ENCODE measurements around the gene SETD1A. TPM values are rescaled to one million over a fixed set of nuclear protein-coding genes. Genes with fewer than 3 reads are reported as not detected.

Gene SETD1A
- polyA plus RNA-seq, 2 donors: 6.8 to 9.6 TPM

DNA sequence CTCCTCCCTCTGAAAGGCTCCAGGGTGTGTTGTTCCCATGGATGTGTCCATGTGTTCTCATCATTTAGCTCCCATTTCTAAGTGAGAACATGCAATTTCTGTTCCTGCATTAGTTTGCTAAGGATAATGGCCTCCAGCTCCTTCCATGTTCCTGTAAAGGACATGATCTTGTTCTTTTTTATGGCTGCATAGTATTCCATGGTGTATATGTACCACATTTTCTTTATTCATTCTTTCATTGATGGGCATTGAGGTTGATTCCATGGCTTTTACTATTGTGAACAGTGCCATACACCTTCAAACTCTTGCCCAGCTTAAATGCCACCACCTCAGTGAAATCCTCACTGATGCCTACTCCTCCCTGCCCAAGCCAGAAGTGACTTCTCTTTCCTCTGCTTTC is 13.2 kb upstream of the SETD1A start:
- H3K27me3 ChIP-seq (ENCODE audit: control insufficient read depth in 1 of 2, insufficient read depth in 2 of 2, low read length in 2 of 2): no peaks in the 10 kb centered on the region
- H3K4me3 ChIP-seq (ENCODE audit: low read depth in 1 of 2, low read length in 2 of 2): no peak overlapping the region
- no peaks in the 10 kb centered on the region for H3K9me3 ChIP-seq (ENCODE audit: control insufficient read depth in 2 of 2, insufficient read depth in 1 of 2, low read depth in 1 of 2, low read length in 1 of 2)
- H3K36me3 ChIP-seq (ENCODE audit: control insufficient read depth in 2 of 2, insufficient read depth in 2 of 2, low read length in 1 of 2): peaks cover 5 to 19% of the 10 kb centered on the region in 2 donors
- H3K4me1 ChIP-seq (ENCODE audit: control insufficient read depth in 2 of 2, insufficient read depth in 2 of 2, low read length in 1 of 2): peaks cover 4 to 8% of the 10 kb centered on the region in 2 donors
- no peak overlapping the region for H3K27ac ChIP-seq (ENCODE audit: low read depth in 2 of 2, low read length in 1 of 2)

DNA sequence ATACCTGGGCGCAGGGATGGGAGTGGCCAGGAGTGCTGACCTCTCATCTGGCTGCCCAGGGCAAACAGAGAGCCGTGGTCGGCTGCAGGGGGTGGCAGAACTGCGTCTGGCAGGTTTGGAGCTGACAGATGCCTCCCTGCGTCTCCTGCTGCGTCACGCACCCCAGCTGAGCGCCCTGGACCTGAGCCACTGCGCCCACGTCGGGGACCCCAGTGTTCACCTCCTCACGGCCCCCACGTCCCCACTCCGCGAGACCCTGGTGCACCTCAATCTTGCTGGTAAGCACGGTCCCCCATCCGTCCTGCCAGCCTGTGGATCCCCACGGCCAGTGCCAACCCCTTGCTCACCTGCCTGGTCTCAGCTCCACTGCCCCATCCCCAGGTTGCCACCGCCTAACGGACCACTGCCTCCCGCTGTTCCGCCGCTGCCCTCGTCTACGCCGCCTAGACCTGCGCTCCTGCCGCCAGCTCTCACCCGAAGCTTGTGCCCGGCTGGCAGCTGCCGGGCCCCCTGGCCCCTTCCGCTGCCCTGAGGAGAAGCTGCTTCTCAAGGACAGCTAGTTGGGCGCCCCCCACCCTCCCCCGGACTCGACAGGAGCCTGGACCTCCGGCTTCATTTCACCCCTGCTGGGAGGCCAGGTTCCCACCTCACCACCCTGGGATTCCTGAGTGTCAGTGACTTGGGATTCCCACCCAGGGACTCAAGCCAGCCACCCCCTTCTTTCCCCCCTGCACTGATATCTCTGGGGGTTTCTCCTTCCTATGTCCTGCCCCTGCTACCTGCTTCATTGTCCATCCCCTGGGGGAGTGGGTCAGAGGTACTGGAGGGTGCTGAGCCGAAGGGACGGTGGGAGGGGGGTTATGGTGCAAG is 10.6 kb upstream of the SETD1A start:
- Histone ChIP-seq H3K36me3 (ENCODE audit: control insufficient read depth in 2 of 2, insufficient read depth in 2 of 2, low read length in 1 of 2) (peaks cover 5 to 19% of the 10 kb centered on the region in 2 donors), H3K9me3 (ENCODE audit: control insufficient read depth in 2 of 2, insufficient read depth in 1 of 2, low read depth in 1 of 2, low read length in 1 of 2) (no peaks in the 10 kb centered on the region), H3K4me1 (ENCODE audit: control insufficient read depth in 2 of 2, insufficient read depth in 2 of 2, low read length in 1 of 2) (peaks cover 6 to 19% of the 10 kb centered on the region in 2 donors), H3K27ac (ENCODE audit: low read depth in 2 of 2, low read length in 1 of 2) (no peak overlapping the region), H3K27me3 (ENCODE audit: control insufficient read depth in 1 of 2, insufficient read depth in 2 of 2, low read length in 2 of 2) (no peaks in the 10 kb centered on the region), H3K4me3 (ENCODE audit: low read depth in 1 of 2, low read length in 2 of 2) (peak overlapping the region in 1 of 2 donors; percentile 8)
- WGBS, 2 donors: 85 to 87% methylated on average over 37 to 38 of the region's 38 CpGs

DNA sequence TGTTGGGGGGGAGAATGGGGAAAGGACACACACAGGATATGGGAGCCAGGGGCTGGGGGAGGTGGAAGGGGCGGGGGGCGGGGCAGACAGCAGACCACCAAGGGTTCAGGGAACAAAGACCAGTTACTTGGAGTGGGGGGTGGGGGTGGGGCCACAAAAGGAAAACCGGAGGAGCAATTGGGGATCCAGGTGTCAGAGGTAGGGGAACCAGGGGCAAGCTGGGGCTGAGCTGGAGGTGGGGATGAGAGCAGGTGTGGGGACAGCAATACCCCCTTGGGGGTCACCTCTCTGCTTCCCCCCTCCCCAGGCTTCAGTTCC is 10.1 kb upstream of the SETD1A start:
- 71 to 74% methylated on average over 3 of the region's 3 CpGs for WGBS, 2 donors
- peaks cover 6 to 16% of the 10 kb centered on the region in 2 donors for H3K4me1 ChIP-seq (ENCODE audit: control insufficient read depth in 2 of 2, insufficient read depth in 2 of 2, low read length in 1 of 2)
- no peaks in the 10 kb centered on the region for H3K9me3 ChIP-seq (ENCODE audit: control insufficient read depth in 2 of 2, insufficient read depth in 1 of 2, low read depth in 1 of 2, low read length in 1 of 2)
- H3K27ac ChIP-seq (ENCODE audit: low read depth in 2 of 2, low read length in 1 of 2): peak overlapping the region; percentile 79 to 94
- no peaks in the 10 kb centered on the region for H3K27me3 ChIP-seq (ENCODE audit: control insufficient read depth in 1 of 2, insufficient read depth in 2 of 2, low read length in 2 of 2)
- H3K4me3 ChIP-seq (ENCODE audit: low read depth in 1 of 2, low read length in 2 of 2): no peak overlapping the region
- peaks cover 5 to 19% of the 10 kb centered on the region in 2 donors for H3K36me3 ChIP-seq (ENCODE audit: control insufficient read depth in 2 of 2, insufficient read depth in 2 of 2, low read length in 1 of 2)

DNA sequence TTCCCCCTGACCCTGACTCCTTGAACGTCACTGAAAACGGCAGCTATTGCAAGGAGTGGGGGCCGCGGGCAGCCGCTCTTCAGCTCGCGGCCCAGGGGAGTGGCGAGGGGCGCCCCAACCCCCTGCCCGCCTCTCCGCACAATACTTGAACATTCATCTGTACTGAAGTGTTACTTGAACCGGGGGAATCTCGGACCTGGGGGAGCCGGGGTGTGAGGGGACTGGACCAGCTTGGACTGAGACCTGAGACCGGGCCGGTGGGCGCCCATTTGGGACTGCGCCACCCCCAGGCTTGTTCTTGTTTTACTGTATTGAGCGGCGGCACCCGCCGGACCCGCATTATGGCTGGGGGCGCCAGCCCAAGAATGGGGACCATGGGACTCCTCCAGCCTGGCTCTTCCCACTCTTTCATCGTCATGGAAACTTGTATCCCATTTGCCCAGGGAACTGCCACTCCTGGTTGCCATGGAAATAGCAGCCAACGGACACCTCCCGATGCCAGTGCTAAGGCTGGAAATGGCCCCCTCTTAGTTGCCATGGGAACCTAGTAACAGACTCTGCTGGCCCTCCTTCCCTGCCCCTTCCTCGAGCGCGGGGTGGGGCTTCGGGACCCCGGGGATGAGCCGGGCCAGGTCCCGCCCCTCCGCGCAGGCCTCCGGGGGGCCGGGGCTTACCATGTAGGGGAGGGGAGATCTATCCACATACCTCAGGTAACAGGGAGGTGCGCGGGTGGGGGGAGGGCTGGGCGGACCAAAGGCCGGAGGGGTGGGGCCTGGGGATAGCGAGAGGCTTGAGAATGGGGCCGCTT is 9.5 kb upstream of the SETD1A start:
- Histone ChIP-seq H3K27me3 (ENCODE audit: control insufficient read depth in 1 of 2, insufficient read depth in 2 of 2, low read length in 2 of 2) (no peaks in the 10 kb centered on the region), H3K4me1 (ENCODE audit: control insufficient read depth in 2 of 2, insufficient read depth in 2 of 2, low read length in 1 of 2) (peaks cover 6 to 16% of the 10 kb centered on the region in 2 donors), H3K9me3 (ENCODE audit: control insufficient read depth in 2 of 2, insufficient read depth in 1 of 2, low read depth in 1 of 2, low read length in 1 of 2) (no peaks in the 10 kb centered on the region), H3K27ac (ENCODE audit: low read depth in 2 of 2, low read length in 1 of 2) (peak overlapping the region; percentile 90 to 94), H3K36me3 (ENCODE audit: control insufficient read depth in 2 of 2, insufficient read depth in 2 of 2, low read length in 1 of 2) (peaks cover 5 to 17% of the 10 kb centered on the region in 2 donors), H3K4me3 (ENCODE audit: low read depth in 1 of 2, low read length in 2 of 2) (peak overlapping the region; percentile 65 to 80)
- WGBS, 2 donors: 31 to 36% methylated on average over 44 of the region's 44 CpGs

DNA sequence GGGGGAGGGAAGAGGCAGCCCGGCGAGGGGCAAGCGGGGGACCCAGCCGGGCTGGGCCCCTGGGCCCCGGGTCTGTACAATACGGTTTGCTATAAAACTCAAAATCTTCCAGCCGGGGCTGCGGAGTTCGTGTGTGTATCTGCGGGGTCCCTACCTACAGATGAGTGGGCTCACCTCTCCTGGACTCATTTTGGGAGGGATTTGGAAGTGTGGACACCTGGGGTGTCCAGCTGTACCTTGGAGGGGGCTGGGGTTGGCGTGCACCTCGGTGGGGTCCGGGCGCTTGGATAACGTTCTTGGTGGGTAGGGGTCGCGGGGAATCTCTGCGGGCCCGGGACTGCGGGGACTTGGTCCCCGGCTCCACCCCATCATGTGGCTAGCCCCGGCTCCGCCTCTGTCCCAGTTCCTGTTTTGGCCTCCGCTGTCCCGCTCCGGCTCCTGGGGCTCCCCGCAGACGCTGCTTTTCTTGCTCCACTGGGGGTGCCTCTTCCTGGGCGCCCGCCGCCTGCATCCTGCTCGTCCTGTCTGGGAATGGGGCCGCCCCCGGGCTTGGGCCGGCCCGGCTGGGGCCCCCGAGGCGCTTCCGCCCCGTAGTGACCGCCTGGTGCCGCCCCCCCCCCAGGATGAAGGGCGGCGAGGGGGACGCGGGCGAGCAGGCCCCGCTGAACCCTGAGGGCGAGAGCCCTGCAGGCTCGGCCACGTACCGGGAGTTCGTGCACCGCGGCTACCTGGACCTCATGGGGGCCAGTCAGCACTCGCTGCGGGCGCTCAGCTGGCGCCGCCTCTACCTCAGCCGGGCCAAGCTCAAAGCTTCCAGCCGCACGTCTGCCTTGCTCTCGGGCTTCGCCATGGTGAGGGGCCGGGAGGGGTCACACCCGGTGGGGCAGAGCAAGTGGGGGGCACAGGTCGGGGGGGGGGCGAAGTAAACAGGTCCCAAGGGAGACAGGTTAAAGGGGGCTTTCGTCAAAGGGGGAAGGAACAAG is 8.6 kb upstream of the SETD1A start, which contains the start of gene ORAI3:
TSS of gene ORAI3 (plus strand) at position 402 of the 983 bp plus-strand sequence. CDS start at position 624, 222 bp downstream.
- peak within 1 kb of the TSS; percentile 65 to 80 for H3K4me3 ChIP-seq (ENCODE audit: low read depth in 1 of 2, low read length in 2 of 2)
- H3K27ac ChIP-seq (ENCODE audit: low read depth in 2 of 2, low read length in 1 of 2): peak within 1 kb of the TSS; percentile 90 to 94
- no peaks in the 10 kb centered on the region for H3K27me3 ChIP-seq (ENCODE audit: control insufficient read depth in 1 of 2, insufficient read depth in 2 of 2, low read length in 2 of 2)
- H3K36me3 ChIP-seq (ENCODE audit: control insufficient read depth in 2 of 2, insufficient read depth in 2 of 2, low read length in 1 of 2): peaks cover 5 to 16% of the 10 kb centered on the region in 2 donors
- H3K9me3 ChIP-seq (ENCODE audit: control insufficient read depth in 2 of 2, insufficient read depth in 1 of 2, low read depth in 1 of 2, low read length in 1 of 2): no peaks in the 10 kb centered on the region
- peaks cover 6 to 20% of the 10 kb centered on the region in 2 donors for H3K4me1 ChIP-seq (ENCODE audit: control insufficient read depth in 2 of 2, insufficient read depth in 2 of 2, low read length in 1 of 2)
- whole genome bisulfite sequencing, 2 donors: 1% methylated on average over 65 to 70 of the region's 70 CpGs

DNA sequence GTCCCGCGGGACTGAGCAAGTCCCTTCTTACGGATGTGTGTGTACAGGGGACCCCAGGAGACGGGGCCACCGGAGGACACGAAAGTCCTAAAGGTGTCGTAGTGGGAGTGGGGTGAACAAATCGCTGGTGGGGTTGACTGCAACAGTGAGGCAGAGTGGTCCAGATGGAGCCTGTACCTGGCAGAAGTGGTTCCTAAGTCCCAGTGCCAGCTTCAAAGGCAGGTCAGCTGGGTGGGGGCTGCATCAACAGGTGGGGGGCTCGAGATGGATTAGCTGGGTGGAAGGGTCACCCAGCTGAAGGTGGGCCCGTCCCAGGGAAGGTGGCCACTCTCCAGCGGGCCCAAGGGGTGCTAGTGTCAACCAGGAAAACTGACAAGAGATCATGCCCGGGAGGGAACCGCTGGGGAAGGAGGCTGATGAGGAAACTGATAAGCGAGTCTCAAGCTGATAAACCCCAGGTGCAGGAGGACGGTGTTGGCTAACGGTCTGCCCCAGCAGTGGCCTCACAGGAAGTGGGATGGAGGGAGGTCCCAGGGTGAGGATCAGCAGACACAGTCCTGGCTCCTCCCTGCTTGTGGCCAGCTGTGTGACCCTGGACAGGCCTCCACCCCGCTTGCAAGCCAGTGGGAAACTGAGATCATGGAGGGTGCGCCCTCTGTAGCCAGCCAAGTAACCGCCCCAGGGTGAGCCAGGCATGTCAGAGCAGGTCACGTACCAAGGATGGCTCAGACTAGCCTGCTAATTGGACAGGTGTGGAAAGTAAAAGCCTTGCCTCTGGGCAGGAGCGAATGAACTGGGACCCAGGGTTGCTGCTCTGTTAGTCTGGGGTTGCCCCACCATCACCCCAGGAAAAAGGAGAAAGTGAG is 7.7 kb upstream of the SETD1A start:
- peaks cover 0 to 11% of the 10 kb centered on the region in 2 donors for H3K36me3 ChIP-seq (ENCODE audit: control insufficient read depth in 2 of 2, insufficient read depth in 2 of 2, low read length in 1 of 2)
- H3K4me1 ChIP-seq (ENCODE audit: control insufficient read depth in 2 of 2, insufficient read depth in 2 of 2, low read length in 1 of 2): peaks cover 6 to 20% of the 10 kb centered on the region in 2 donors
- H3K4me3 ChIP-seq (ENCODE audit: low read depth in 1 of 2, low read length in 2 of 2): peak overlapping the region; percentile 65 to 80
- peak overlapping the region; percentile 90 to 94 for H3K27ac ChIP-seq (ENCODE audit: low read depth in 2 of 2, low read length in 1 of 2)
- no peaks in the 10 kb centered on the region for H3K27me3 ChIP-seq (ENCODE audit: control insufficient read depth in 1 of 2, insufficient read depth in 2 of 2, low read length in 2 of 2)
- H3K9me3 ChIP-seq (ENCODE audit: control insufficient read depth in 2 of 2, insufficient read depth in 1 of 2, low read depth in 1 of 2, low read length in 1 of 2): no peaks in the 10 kb centered on the region
- WGBS, 2 donors: 4 to 5% methylated on average over 21 of the region's 21 CpGs

DNA sequence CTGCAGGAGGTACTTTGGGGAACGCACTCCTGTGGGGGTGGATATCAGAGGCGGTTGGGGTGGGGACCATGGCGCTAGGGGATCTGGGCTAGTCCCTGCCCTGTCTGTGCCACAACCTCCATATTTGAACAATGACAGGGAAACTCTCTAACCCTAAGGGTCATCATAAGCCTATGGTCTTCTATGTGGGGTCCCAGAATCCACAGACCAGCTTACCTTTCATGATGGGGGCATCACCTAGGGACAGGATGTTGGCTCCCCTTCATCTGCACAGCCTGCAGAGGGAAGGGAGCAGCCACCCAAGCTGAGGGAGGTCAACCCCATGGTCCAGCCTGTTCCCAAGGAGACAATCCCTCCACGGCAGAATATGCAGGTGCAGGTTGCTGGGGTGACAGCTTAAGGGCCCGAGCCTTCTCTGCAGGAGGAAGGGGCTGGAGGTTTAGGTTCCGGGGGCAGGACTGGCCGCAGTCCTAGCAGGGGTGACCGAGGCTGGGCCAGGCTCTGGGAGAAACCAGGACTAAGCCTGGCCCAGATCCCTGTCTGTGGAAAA is 7.0 kb upstream of the SETD1A start:
- peaks cover 6 to 20% of the 10 kb centered on the region in 2 donors for H3K4me1 ChIP-seq (ENCODE audit: control insufficient read depth in 2 of 2, insufficient read depth in 2 of 2, low read length in 1 of 2)
- no peak overlapping the region for H3K4me3 ChIP-seq (ENCODE audit: low read depth in 1 of 2, low read length in 2 of 2)
- peaks cover 0 to 11% of the 10 kb centered on the region in 2 donors for H3K36me3 ChIP-seq (ENCODE audit: control insufficient read depth in 2 of 2, insufficient read depth in 2 of 2, low read length in 1 of 2)
- H3K9me3 ChIP-seq (ENCODE audit: control insufficient read depth in 2 of 2, insufficient read depth in 1 of 2, low read depth in 1 of 2, low read length in 1 of 2): no peaks in the 10 kb centered on the region
- H3K27me3 ChIP-seq (ENCODE audit: control insufficient read depth in 1 of 2, insufficient read depth in 2 of 2, low read length in 2 of 2): no peaks in the 10 kb centered on the region
- H3K27ac ChIP-seq (ENCODE audit: low read depth in 2 of 2, low read length in 1 of 2): peak overlapping the region; percentile 90 to 94
- 53 to 63% methylated on average over 8 of the region's 8 CpGs for WGBS, 2 donors

DNA sequence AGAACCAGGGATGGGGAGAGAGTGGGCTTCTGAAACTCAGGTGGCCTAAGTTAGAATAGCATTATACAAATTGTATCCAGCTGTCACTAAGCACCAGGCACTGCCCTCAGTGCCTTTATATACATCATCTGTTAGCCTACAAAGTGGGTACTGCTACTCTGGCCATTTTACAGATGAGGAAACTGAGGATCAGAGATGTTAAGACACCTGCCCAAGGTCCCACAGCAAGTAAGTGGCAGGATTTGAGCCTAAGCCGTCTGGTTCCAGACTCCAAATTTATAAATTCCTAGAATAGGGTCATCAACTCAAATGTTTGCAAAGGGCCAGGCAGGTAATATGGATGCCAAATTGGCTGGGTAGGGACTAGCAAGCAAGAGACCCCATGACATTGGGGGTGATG is 6.4 kb upstream of the SETD1A start:
- WGBS, 2 donors: 49 to 72% methylated on average over 1 of the region's 1 CpG
- H3K36me3 ChIP-seq (ENCODE audit: control insufficient read depth in 2 of 2, insufficient read depth in 2 of 2, low read length in 1 of 2): peaks cover 0 to 11% of the 10 kb centered on the region in 2 donors
- peak overlapping the region; percentile 4 to 90 for H3K27ac ChIP-seq (ENCODE audit: low read depth in 2 of 2, low read length in 1 of 2)
- H3K4me3 ChIP-seq (ENCODE audit: low read depth in 1 of 2, low read length in 2 of 2): no peak overlapping the region
- H3K9me3 ChIP-seq (ENCODE audit: control insufficient read depth in 2 of 2, insufficient read depth in 1 of 2, low read depth in 1 of 2, low read length in 1 of 2): no peaks in the 10 kb centered on the region
- peaks cover 6 to 20% of the 10 kb centered on the region in 2 donors for H3K4me1 ChIP-seq (ENCODE audit: control insufficient read depth in 2 of 2, insufficient read depth in 2 of 2, low read length in 1 of 2)
- H3K27me3 ChIP-seq (ENCODE audit: control insufficient read depth in 1 of 2, insufficient read depth in 2 of 2, low read length in 2 of 2): no peaks in the 10 kb centered on the region
